Lower leg skin (tissue), 4 donors: ENCODE measurements around the gene MBLAC1. TPM values are rescaled to one million over a fixed set of nuclear protein-coding genes. Genes with fewer than 3 reads are reported as not detected.

ENCODE experiments used
- DNase-seq, 2 donors: peaks; one replicate each; pipeline ENCODE4 v3.0.0-alpha.2; 2019; ENCODE audit warnings: low spot score in 2 of 2
- H3K4me3 ChIP-seq: fragments of 200-600 bp; sonication (generic); 2 replicates; pipeline ENCODE4 v1.5.1; 2017; ENCODE audit warnings: mild to moderate bottlenecking, low read depth; ENCODE audit not compliant: poor library complexity, severe bottlenecking
- POLR2A ChIP-seq, 2 donors: fragments of 450-650 bp; IDR thresholded peaks; one replicate each; pipeline ENCODE4 v1.6.1; 2016 to 2017; ENCODE audit warnings: antibody characterized with exemption in 2 of 2, mild to moderate bottlenecking in 1 of 2, moderate library complexity in 1 of 2
- WGBS, 2 donors: methylation state at CpG; one replicate each; pipeline ENCODE4 v1.1.5; 2018; 5-methylcytosine and 5-hydroxymethylcytosine counted together
- intact Hi-C: fragments of 100-400 bp; cut with DNase I; formaldehyde crosslinking; loops from one replicate; pipeline ENCODE4 v1.15.0; 2023; ENCODE audit warnings: low total_unique reads
- total RNA-seq, 4 donors: library from RNA; depleted of rRNA; stranded (reverse); fragments of >200 nt; gene quantifications; one replicate each; pipeline ENCODE4 v1.1.0, GENCODE V29; 2016
- TF ChIP-seq, protein P1 (sequence below), 3 donors: fragments of 450-650 bp; IDR thresholded peaks; one replicate each; pipeline ENCODE4 v1.5.1; 2016; ENCODE audit warnings: antibody characterized with exemption in 3 of 3, mild to moderate bottlenecking in 3 of 3, moderate library complexity in 2 of 3

MBLAC1 gene
- total RNA-seq, 4 donors from 2014 or later: 1.6 to 8.7 (median 6.0) TPM

DNA sequence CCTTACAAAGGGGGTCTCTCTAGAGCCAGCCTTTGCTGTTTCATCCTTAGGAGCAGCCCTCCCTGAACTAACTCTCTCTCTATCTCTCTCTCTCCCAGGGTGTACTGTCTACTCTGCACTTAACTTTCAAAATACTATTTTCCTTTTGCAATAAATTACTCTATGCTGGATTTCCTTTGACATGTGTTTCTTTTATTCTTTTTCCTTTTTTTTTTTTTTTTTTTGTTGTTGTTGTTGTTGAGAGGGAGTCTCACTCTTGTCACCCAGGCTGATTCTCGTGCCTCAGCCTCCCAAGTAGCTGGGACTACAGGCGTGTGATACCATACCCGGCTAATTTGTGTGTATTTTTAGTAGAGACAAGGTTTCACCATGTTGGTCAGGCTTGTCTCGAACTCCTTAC is 43.8 kb upstream of the MBLAC1 start:
- intact Hi-C loops: no loop called here
- DNase-seq: no peak
- 64 to 71% methylated on average over 4 of the region's 4 CpGs for WGBS, 2 donors
- H3K4me3 ChIP-seq: no peak overlapping the region
- no peak for TF ChIP-seq POLR2A (IDR thresholded peaks at IDR 0.05)
- TF ChIP-seq, protein P1, sequence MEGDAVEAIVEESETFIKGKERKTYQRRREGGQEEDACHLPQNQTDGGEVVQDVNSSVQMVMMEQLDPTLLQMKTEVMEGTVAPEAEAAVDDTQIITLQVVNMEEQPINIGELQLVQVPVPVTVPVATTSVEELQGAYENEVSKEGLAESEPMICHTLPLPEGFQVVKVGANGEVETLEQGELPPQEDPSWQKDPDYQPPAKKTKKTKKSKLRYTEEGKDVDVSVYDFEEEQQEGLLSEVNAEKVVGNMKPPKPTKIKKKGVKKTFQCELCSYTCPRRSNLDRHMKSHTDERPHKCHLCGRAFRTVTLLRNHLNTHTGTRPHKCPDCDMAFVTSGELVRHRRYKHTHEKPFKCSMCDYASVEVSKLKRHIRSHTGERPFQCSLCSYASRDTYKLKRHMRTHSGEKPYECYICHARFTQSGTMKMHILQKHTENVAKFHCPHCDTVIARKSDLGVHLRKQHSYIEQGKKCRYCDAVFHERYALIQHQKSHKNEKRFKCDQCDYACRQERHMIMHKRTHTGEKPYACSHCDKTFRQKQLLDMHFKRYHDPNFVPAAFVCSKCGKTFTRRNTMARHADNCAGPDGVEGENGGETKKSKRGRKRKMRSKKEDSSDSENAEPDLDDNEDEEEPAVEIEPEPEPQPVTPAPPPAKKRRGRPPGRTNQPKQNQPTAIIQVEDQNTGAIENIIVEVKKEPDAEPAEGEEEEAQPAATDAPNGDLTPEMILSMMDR (IDR thresholded peaks at IDR 0.05): no peak

DNA sequence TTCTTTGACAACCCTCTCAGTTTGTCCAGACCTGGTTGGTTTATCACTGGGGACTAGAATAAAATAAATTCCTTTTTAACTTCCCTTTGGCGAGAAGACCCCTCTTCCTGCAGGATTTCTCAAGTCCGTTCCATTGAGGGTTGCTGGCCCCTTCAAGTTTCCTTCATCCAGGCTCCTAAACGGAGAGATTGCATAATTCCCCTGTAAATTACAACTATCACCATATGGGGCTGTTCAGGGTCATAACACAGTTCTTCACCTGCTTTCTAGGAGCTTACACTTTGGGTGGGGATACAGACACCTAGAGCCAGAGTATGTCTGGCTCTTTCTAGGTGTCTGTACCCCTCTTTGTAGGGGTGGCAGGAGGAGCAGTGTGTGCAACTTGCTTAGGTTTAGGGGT is 41.3 kb upstream of the MBLAC1 start:
- H3K4me3 ChIP-seq: no peak overlapping the region
- WGBS, 2 donors: 56 to 60% methylated on average over 3 of the region's 3 CpGs
- intact Hi-C loops: no loop called here
- no peak for DNase-seq
- TF ChIP-seq, protein P1 (IDR thresholded peaks at IDR 0.05): no peak
- TF ChIP-seq POLR2A (IDR thresholded peaks at IDR 0.05): no peak

DNA sequence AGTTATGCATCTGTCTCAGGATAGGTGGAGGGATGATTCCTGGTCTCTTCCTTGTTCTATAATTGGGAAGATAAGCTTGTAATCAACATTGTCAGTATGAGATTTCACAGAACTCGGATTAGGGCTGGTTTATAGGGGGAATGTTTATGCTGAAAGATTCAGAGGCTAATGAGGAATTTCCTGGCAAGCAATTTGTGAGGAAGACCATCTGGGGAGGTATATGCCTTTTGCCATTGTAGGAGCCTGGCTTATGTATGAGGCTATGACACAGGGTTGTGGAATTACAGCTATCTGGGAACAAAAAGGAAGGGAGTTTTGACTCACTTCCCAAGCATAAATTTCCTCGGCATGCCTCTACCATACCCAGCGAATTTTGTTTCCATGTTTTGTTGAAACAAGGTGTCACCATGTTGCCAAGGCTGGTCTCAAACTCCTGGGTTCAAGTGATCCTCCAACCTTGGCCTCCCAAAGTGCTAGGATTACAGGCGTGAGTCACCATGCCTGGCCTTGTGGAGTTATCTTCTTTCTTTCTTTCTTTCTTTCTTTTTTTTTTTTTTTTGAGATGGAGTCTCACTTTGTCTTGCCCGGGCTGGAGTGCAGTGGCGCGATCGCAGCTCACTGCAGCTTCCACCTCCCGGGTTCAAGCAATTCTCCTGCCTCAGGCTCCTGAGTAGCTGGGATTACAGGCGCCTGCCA is 39.6 kb upstream of the MBLAC1 start:
- H3K4me3 ChIP-seq: no peak overlapping the region
- TF ChIP-seq, protein P1 (IDR thresholded peaks at IDR 0.05): no peak
- TF ChIP-seq POLR2A (IDR thresholded peaks at IDR 0.05): no peak
- WGBS, 2 donors: 78% methylated on average over 10 of the region's 10 CpGs
- intact Hi-C loops: no loop called here
- DNase-seq: no peak

DNA sequence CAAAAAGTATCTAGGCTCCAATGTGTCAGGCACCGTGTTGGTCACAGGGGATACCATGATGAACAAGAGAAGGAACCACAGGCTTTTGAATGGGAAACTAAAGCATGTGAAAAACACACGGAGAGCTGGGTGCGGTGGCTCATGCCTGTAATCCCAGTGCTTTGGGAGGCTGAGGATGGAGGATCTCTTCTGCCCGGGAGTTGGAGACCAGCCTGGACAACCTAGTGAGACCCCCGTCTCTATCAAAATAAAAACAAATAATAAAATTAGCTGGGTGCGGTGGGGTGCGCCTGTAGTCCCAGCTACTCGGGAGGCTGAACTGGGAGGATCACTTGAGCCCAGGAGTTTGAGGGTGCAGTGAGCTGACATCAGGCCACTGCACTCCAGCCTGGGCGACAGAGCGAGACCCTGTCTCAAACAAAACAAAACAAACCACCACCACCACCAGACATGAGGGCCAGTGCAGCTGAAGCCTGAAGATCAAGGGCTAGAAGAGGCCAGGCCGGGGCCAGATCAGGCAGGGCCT is 38.6 kb upstream of the MBLAC1 start:
- H3K4me3 ChIP-seq: no peak overlapping the region
- WGBS, 2 donors: 78 to 79% methylated on average over 11 of the region's 11 CpGs
- intact Hi-C loops: no loop called here
- DNase-seq: no peak
- TF ChIP-seq POLR2A (IDR thresholded peaks at IDR 0.05): no peak
- TF ChIP-seq, protein P1 (IDR thresholded peaks at IDR 0.05): no peak

DNA sequence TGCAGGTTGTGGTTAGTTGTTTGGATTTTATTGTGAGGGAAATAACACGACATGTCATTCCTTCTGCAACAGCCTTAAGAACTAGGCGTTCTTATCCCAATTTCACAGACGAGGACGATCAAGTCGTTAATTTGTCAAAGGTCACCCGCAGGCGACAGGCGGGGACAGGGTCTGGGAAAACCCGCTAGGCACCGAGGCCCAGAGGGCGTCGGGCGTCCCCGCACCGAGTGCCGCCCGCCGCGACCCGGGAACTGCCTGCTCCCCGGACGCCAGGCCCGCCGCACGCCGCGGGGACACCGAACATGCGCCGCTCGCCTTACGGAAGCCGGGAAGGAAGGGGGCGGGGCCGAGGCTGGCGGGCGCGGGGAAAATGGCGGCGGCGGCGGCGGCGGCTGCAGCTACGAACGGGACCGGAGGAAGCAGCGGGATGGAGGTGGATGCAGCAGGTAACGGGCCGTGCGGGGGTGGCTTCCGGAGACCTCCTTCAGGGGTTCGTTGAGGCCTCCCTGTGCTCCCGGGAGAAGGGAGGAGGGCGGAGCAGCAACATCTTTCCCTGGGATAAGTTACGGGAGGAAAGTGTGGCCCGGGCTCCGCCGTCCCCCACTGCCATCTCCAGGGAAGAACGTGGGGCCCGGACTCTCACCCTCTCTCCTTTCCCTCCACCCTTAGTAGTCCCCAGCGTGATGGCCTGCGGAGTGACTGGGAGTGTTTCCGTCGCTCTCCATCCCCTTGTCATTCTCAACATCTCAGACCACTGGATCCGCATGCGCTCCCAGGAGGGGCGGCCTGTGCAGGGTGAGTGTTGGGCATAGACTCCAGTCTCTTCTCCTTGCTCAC is 37.9 kb upstream of the MBLAC1 start, which contains the start of gene COPS6:
TSS of gene COPS6 (plus strand) at position 349 of the 837 bp plus-strand sequence. CDS start at position 371, 22 bp downstream.
- DNase-seq: peak; percentile 72 to 97

More for the DNA sequence above, 37.9 kb upstream of the MBLAC1 start, which contains the start of gene COPS6:
- intact Hi-C loops: no loop called here
- WGBS, 2 donors: 0% methylated on average over 38 to 62 of the region's 68 CpGs
- peak within 1 kb of the TSS; percentile 42 for H3K4me3 ChIP-seq
- peak in 1 of 2 donors; percentile 8 for TF ChIP-seq POLR2A (IDR thresholded peaks at IDR 0.05)
- TF ChIP-seq, protein P1 (IDR thresholded peaks at IDR 0.05): no peak
